Gastroesophageal sphincter (tissue), 4 donors: ENCODE measurements around the gene GSTM5. TPM values are rescaled to one million over a fixed set of nuclear protein-coding genes. Genes with fewer than 3 reads are reported as not detected.

Source experiments
- ATAC-seq: fragments of 150-250 bp; one replicate; pipeline ENCODE4 v1.9.1; 2016; ENCODE audit warnings: mild to moderate bottlenecking, moderate library complexity
- H3K27ac ChIP-seq, 4 donors: fragments of 200-600 bp; sonication (generic) in 3 of 4; 1 replicate in 3 of 4; 2 replicates in 1 of 4; pipeline ENCODE4 v1.5.1; 2016 to 2019
- H3K27me3 ChIP-seq: fragments of 200-600 bp; sonication (generic); one replicate; pipeline ENCODE4 v1.5.1; 2019
- H3K36me3 ChIP-seq, 2 donors: fragments of 200-600 bp; sonication (generic); one replicate each; pipeline ENCODE4 v1.5.1; 2019; ENCODE audit warnings: control low read depth in 1 of 2
- H3K4me1 ChIP-seq, 3 donors: fragments of 200-600 bp; sonication (generic); 1 replicate in 2 of 3; 2 replicates in 1 of 3; pipeline ENCODE4 v1.5.1; 2016 to 2019; ENCODE audit warnings: control low read depth in 2 of 3
- H3K4me3 ChIP-seq, 2 donors: fragments of 200-600 bp; sonication (generic); one replicate each; pipeline ENCODE4 v1.5.1; 2019; ENCODE audit warnings: mild to moderate bottlenecking in 1 of 2, moderate library complexity in 1 of 2
- H3K9me3 ChIP-seq, 3 donors: fragments of 200-600 bp; sonication (generic); one replicate each; pipeline ENCODE4 v1.5.1; 2017 to 2019; ENCODE audit warnings: control low read depth in 2 of 3
- EP300 ChIP-seq: sonication (generic); formaldehyde crosslinking; IDR thresholded peaks from one replicate; pipeline ENCODE4 v1.6.1; 2017; ENCODE audit warnings: antibody characterized with exemption, mild to moderate bottlenecking
- POLR2A ChIP-seq, 2 donors: fragments of 450-650 bp; IDR thresholded peaks; one replicate each; pipeline ENCODE4 v1.6.1; 2017; ENCODE audit warnings: antibody characterized with exemption in 2 of 2, mild to moderate bottlenecking in 2 of 2, moderate library complexity in 1 of 2
- POLR2AphosphoS5 ChIP-seq: sonication (generic); formaldehyde crosslinking; IDR thresholded peaks from one replicate; pipeline ENCODE4 v1.6.1; 2017; ENCODE audit warnings: antibody characterized with exemption
- whole genome bisulfite sequencing, 2 donors: methylation state at CpG; one replicate each; pipeline ENCODE4 v1.1.5; 2018; ENCODE audit warnings: low coverage in 1 of 2; 5-methylcytosine and 5-hydroxymethylcytosine counted together
- total RNA-seq, 4 donors: library from RNA; depleted of rRNA; stranded (reverse); fragments of >200 nt; gene quantifications; one replicate each; pipeline ENCODE4 v1.1.0, GENCODE V29; 2016
- TF ChIP-seq, protein P1 (sequence below), 4 experiments: fragments of 200-600 bp in 2 of 4; fragments of 450-650 bp in 2 of 4; sonication (generic) in 1 of 4; IDR thresholded peaks; one replicate each; pipeline ENCODE4 v1.5.1; 2017 to 2019; ENCODE audit warnings: antibody characterized with exemption in 4 of 4, mild to moderate bottlenecking in 2 of 4, moderate library complexity in 2 of 4

The GSTM5 gene
- total RNA-seq, 4 donors from 2014 or later, result 2.7 to 9.2 (median 6.3) TPM

DNA sequence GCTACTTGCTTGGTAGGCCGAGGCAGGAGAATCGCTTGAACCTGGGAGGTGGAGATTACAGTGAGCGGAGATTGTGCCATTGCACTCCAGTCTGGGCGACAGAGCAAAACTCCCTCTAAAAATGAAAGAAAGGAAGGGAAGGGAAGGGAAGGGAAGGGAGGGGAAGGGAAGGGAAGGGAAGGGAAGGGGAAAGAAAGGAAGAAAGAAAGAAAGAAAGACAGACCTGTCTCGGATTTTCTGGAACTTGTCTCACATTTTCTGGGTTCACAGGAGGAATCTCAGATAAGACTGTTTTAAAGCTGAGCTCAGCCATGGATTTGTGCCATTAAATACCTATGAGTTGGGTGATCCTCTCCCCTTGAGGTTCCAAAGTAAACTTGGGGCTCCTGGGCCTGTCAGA, 12.9 kb downstream of the GSTM5 start:
- no peaks in the 10 kb centered on the region for H3K9me3 ChIP-seq
- no peaks in the 10 kb centered on the region for H3K4me1 ChIP-seq
- H3K27me3 ChIP-seq, result no peaks in the 10 kb centered on the region
- H3K36me3 ChIP-seq, result no peaks in the 10 kb centered on the region
- TF ChIP-seq, protein P1, sequence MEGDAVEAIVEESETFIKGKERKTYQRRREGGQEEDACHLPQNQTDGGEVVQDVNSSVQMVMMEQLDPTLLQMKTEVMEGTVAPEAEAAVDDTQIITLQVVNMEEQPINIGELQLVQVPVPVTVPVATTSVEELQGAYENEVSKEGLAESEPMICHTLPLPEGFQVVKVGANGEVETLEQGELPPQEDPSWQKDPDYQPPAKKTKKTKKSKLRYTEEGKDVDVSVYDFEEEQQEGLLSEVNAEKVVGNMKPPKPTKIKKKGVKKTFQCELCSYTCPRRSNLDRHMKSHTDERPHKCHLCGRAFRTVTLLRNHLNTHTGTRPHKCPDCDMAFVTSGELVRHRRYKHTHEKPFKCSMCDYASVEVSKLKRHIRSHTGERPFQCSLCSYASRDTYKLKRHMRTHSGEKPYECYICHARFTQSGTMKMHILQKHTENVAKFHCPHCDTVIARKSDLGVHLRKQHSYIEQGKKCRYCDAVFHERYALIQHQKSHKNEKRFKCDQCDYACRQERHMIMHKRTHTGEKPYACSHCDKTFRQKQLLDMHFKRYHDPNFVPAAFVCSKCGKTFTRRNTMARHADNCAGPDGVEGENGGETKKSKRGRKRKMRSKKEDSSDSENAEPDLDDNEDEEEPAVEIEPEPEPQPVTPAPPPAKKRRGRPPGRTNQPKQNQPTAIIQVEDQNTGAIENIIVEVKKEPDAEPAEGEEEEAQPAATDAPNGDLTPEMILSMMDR (IDR thresholded peaks at IDR 0.05), result no peak
- no peak for TF ChIP-seq POLR2AphosphoS5
- TF ChIP-seq EP300, result no peak
- no peak for TF ChIP-seq POLR2A (IDR thresholded peaks at IDR 0.05)
- no peak for ATAC-seq
- WGBS, 2 donors, result 92 to 100% methylated on average over 4 to 5 of the region's 5 CpGs
- H3K27ac ChIP-seq, result no peak overlapping the region
- H3K4me3 ChIP-seq, result no peak overlapping the region

DNA sequence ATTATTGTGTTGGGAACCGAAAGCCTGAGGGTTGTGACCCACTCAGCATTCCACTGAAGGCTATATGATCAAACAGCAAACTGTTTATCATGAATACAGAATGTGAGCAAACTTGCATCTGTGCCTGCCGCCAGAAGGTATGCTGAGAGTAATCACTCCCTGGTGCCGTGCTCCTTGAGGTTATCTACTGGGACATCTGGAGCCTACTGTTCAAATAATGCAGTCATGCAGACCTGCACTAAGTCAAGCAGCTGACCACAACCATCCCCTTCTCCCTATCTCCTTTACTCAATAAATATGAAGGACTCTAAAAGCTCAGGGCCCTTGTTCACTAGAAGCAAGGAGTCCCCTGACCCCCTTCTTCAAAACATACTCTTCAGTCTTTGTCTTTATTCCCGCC, 13.5 kb downstream of the GSTM5 start:
- no peaks in the 10 kb centered on the region for H3K27me3 ChIP-seq
- no peak overlapping the region for H3K27ac ChIP-seq
- no peak overlapping the region for H3K4me3 ChIP-seq
- ATAC-seq, result no peak
- WGBS, 2 donors, result 77 to 100% methylated on average over 1 to 3 of the region's 4 CpGs
- H3K4me1 ChIP-seq, result no peaks in the 10 kb centered on the region
- no peaks in the 10 kb centered on the region for H3K36me3 ChIP-seq
- H3K9me3 ChIP-seq, result no peaks in the 10 kb centered on the region
- TF ChIP-seq, protein P1 (IDR thresholded peaks at IDR 0.05), result no peak
- no peak for TF ChIP-seq EP300
- TF ChIP-seq POLR2A (IDR thresholded peaks at IDR 0.05), result no peak
- TF ChIP-seq POLR2AphosphoS5, result no peak

DNA sequence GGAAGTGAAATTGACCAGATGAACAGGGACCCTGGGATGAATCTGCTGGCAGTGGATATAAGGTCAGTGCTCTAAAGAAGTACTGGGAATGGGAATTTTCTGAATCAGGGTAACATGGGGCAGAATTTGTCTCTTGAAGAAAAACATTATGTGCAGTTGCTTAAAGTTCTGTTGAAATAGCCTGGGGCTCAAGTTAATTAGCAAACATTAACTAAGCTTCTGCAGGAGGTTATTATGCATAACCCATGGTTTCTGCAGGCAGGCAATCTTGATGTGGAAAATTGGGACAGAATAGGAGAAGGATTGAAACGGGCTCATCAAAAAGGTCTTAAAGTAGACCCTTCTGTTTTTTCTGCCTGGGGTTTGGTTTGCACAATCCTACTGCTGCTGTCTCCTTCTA, 14.0 kb downstream of the GSTM5 start:
- Histone ChIP-seq H3K27me3 (no peaks in the 10 kb centered on the region), H3K4me3 (no peak overlapping the region), H3K4me1 (no peaks in the 10 kb centered on the region), H3K9me3 (no peaks in the 10 kb centered on the region), H3K27ac (no peak overlapping the region), H3K36me3 (no peaks in the 10 kb centered on the region)
- TF ChIP-seq POLR2AphosphoS5 (no peak), EP300 (no peak), POLR2A (IDR thresholded peaks at IDR 0.05) (no peak)
- TF ChIP-seq, protein P1 (IDR thresholded peaks at IDR 0.05), result no peak
- ATAC-seq, result no peak
- 63 to 100% methylated on average over 1 of the region's 1 CpG for WGBS, 2 donors

DNA sequence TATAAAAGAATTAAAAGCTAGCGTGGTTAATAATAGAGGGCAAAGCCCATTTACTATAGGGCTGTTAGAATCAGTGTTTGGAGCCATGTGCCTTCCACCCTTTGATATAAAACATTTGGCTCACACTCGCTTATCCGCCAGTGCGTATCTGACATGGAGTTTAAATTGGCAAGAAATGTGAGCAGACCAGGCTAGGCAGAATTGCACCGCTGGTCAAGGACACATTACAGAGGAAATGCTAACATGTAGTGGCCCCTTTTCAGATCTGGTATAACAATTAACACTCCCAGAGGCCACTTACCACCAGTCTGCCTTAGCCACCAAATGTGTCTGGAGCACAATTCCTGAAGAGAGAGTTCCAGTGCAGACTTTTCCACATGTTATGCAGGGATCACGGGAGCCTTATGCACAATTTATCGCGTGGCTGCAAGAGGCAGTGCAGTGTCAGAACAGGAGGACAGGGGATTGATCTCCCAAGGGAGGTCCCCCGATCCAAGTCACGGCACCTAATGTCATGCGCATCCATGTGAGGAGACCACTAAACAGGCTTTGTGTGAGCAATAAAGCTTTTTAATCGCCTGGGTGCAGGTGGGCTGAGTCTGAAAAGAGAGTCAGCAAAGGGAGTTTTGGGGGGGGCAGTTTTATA, 14.8 kb downstream of the GSTM5 start:
- WGBS, 2 donors, result 87 to 91% methylated on average over 6 to 10 of the region's 12 CpGs
- ATAC-seq, result no peak
- no peaks in the 10 kb centered on the region for H3K36me3 ChIP-seq
- no peaks in the 10 kb centered on the region for H3K4me1 ChIP-seq
- no peaks in the 10 kb centered on the region for H3K9me3 ChIP-seq
- H3K27me3 ChIP-seq, result no peaks in the 10 kb centered on the region
- no peak overlapping the region for H3K27ac ChIP-seq
- no peak overlapping the region for H3K4me3 ChIP-seq
- TF ChIP-seq EP300 (no peak), POLR2A (IDR thresholded peaks at IDR 0.05) (no peak), POLR2AphosphoS5 (no peak)
- TF ChIP-seq, protein P1 (IDR thresholded peaks at IDR 0.05), result no peak

DNA sequence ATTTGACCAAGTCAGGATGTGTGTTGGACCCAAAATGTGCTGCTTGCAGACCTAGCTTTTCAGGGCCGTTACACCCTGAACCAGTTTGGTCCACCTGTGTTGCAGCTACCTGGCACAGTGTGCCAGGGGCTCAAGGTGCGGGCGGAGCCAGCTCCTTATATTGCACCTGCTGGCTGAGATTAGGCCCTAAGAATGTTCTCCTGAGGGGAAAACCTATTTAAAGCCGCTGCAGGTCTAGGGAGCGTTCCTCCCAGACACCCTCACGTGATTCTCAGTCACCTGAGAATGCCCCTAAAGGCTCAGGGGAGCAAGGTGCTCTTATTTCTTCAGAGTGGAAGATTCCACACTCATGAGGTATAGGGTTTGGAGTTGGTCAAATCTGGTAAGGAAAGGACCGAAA, 16.8 kb downstream of the GSTM5 start:
- no peak for ATAC-seq
- no peak overlapping the region for H3K4me3 ChIP-seq

More for the DNA sequence above, 16.8 kb downstream of the GSTM5 start:
- H3K36me3 ChIP-seq, result no peaks in the 10 kb centered on the region
- no peaks in the 10 kb centered on the region for H3K27me3 ChIP-seq
- no peaks in the 10 kb centered on the region for H3K9me3 ChIP-seq
- H3K4me1 ChIP-seq, result no peaks in the 10 kb centered on the region
- TF ChIP-seq, protein P1 (IDR thresholded peaks at IDR 0.05), result no peak
- TF ChIP-seq POLR2AphosphoS5 (no peak), EP300 (no peak), POLR2A (IDR thresholded peaks at IDR 0.05) (no peak)
- no peak overlapping the region for H3K27ac ChIP-seq
- WGBS, 2 donors, result 93 to 100% methylated on average over 4 to 6 of the region's 7 CpGs
